ENCODE data around the gene MUC6.

The MUC6 gene

GRCh38 chr11:967995-968751, 68.3 kb downstream of the MUC6 start:
- DNase-seq (ENCODE audit: low spot score): no peak

DNA sequence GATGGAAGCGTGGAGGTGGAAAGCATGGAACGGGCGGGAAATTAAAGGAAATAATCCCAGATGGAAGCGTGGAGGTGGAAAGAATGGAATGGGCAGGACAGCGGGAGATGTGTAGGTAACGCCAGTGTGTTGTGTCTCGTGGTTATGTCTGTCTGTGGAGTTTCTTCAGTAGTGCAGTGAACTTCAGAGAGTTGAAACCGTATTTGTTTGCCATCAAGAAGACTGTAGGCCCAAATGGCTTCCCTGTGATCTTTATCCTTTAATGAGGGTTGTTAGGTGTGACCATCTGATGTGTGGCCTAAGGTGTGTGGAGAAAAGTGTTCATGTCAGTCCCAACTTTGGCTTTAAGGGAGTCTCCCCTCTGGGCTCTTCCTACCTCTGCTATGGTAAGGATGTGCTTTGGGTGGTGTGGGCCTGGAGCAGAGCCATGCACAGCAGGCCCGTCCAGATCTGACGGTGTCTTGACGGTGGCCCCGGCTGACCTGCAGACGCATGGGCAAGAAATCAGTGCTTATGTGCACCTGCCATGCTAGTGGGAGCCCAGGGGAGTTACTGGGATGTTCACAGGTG, 71.2 kb downstream of the MUC6 start:
- no peak for DNase-seq (ENCODE audit: low spot score)

DNA sequence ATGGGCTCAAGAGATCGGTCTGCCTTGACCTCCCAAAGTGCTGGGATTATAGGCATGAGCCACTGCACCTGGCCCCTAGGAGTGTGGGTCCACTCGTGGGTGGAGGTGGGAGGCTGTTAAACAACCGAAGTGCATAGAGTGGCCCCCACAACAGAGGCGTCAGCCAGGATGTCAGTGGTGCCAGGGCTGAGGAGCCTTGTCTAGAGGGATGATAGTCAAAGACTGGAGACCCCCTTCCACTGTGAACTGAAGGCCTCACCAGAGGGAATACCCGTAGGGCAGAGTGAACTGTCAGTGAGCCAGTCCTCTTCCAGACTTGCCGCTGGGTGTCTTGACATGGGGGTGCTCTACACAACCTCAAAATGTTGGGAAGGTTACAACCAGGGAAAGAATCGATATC, 72.7 kb downstream of the MUC6 start:
- DNase-seq (ENCODE audit: low spot score): no peak
